ENCODE results near the gene WARS2. TPM values are rescaled to one million over a fixed set of nuclear protein-coding genes. Genes with fewer than 3 reads are reported as not detected.

The WARS2 gene
- total and polyA plus RNA-seq, 7 donors, result 8.4 to 18.8 (median 10.9) TPM

DNA sequence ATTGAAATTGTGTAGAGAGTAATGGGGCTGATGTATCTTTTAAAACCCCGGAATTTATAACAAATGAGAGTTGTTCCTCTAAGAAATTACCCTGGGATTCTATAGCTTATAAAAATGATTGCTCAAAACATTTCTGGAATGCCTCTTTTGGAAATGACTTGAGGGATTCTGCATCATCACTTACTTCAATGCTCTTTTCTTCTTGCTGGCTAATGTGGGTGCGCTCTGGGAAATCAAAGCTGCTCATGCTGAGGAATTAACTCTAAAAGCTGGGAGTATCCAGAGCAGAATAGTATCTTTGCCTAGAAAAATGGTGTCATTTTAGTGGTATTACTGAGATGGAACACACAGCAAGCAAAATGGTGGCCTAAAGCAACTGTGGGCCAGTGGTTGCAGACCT lies 129.3 kb downstream of the WARS2 start:
- 92 to 98% methylated on average over 2 of the region's 2 CpGs for WGBS, 2 donors
- intact Hi-C loops (cut with DNase I), result no loop called here

DNA sequence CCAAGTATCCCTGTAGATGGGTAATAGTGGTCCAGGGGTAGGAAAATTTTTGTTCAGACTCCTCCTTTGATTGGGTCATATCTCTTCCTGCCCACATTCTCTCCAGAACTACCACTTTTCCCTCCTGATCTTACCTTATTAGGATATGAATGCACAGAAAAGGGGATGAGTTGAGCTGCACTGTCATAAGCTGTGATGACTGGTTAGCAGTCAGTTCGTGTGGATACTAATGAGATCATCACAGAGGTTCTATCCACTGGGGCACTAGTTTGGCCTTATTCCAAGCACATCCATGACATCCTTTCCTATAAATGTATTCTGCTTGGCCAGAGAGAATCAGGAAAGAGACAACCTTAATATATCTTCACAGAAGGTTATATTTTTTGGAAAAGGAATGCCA lies 130.3 kb downstream of the WARS2 start:
- WGBS, 2 donors, result 54 to 64% methylated on average over 1 of the region's 1 CpG
- TF ChIP-seq POLR2A (IDR thresholded peaks at IDR 0.05) (no peak), POLR2AphosphoS5 (IDR thresholded peaks at IDR 0.05) (no peak), EP300 (IDR thresholded peaks at IDR 0.05) (no peak)
- TF ChIP-seq, protein P1, sequence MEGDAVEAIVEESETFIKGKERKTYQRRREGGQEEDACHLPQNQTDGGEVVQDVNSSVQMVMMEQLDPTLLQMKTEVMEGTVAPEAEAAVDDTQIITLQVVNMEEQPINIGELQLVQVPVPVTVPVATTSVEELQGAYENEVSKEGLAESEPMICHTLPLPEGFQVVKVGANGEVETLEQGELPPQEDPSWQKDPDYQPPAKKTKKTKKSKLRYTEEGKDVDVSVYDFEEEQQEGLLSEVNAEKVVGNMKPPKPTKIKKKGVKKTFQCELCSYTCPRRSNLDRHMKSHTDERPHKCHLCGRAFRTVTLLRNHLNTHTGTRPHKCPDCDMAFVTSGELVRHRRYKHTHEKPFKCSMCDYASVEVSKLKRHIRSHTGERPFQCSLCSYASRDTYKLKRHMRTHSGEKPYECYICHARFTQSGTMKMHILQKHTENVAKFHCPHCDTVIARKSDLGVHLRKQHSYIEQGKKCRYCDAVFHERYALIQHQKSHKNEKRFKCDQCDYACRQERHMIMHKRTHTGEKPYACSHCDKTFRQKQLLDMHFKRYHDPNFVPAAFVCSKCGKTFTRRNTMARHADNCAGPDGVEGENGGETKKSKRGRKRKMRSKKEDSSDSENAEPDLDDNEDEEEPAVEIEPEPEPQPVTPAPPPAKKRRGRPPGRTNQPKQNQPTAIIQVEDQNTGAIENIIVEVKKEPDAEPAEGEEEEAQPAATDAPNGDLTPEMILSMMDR (IDR thresholded peaks at IDR 0.05), result no peak
- intact Hi-C loops (cut with DNase I), result no loop called here

More for the DNA sequence above, 129.3 kb downstream of the WARS2 start:
- Histone ChIP-seq H3K27me3 (peaks cover 23 to 45% (median 42%) of the 10 kb centered on the region in 3 donors), H3K27ac (no peak overlapping the region), H3K4me1 (peaks cover 0 to 29% (median 26%) of the 10 kb centered on the region in 4 donors), H3K4me3 (no peak overlapping the region), H3K36me3 (no peaks in the 10 kb centered on the region), H3K9me3 (peaks cover 0 to 2% (median 0%) of the 10 kb centered on the region in 4 donors)
- TF ChIP-seq POLR2AphosphoS5 (IDR thresholded peaks at IDR 0.05) (no peak), POLR2A (IDR thresholded peaks at IDR 0.05) (no peak), EP300 (IDR thresholded peaks at IDR 0.05) (no peak)
- TF ChIP-seq, protein P1 (IDR thresholded peaks at IDR 0.05), result no peak
- no peak for DNase-seq

DNA sequence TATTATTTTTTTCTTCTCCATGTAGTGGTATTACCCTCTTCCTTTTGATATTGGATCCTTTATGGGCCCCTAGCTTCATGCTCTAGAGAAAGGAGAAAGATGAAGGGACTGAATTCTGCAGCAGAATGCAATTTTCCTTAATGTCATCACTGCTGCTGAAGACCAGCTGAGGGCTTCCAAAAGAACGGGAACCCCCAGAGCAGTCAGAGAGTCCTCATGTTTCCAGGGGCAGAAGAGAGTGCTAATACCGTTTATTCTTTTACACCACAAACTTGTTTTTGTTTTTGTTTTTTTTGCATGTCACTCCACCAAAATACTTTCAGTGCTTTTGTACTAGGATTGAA lies 131.2 kb downstream of the WARS2 start:
- no peak for DNase-seq
- WGBS, 2 donors, result 14 to 38% methylated on average over 2 of the region's 2 CpGs
- Histone ChIP-seq H3K36me3 (no peaks in the 10 kb centered on the region), H3K27ac (no peak overlapping the region), H3K9me3 (peaks cover 0 to 2% (median 0%) of the 10 kb centered on the region in 4 donors), H3K4me3 (no peak overlapping the region), H3K27me3 (peaks cover 36 to 63% (median 53%) of the 10 kb centered on the region in 3 donors), H3K4me1 (peaks cover 0 to 29% (median 26%) of the 10 kb centered on the region in 4 donors)
- TF ChIP-seq POLR2AphosphoS5 (IDR thresholded peaks at IDR 0.05) (no peak), POLR2A (IDR thresholded peaks at IDR 0.05) (no peak), EP300 (IDR thresholded peaks at IDR 0.05) (no peak)
- TF ChIP-seq, protein P1 (IDR thresholded peaks at IDR 0.05), result no peak
- intact Hi-C loops (cut with DNase I), result loop anchor here (2.0 kb wide), 1 partner anchor 858 kb away; no protein-coding TSS in a partner anchor

More for the DNA sequence above, 130.3 kb downstream of the WARS2 start:
- peaks cover 0 to 2% (median 0%) of the 10 kb centered on the region in 4 donors for H3K9me3 ChIP-seq
- no peak overlapping the region for H3K27ac ChIP-seq
- H3K36me3 ChIP-seq, result no peaks in the 10 kb centered on the region
- DNase-seq, result no peak
- H3K27me3 ChIP-seq, result peaks cover 32 to 54% (median 49%) of the 10 kb centered on the region in 3 donors
- no peak overlapping the region for H3K4me3 ChIP-seq
- H3K4me1 ChIP-seq, result peaks cover 0 to 29% (median 26%) of the 10 kb centered on the region in 4 donors

DNA sequence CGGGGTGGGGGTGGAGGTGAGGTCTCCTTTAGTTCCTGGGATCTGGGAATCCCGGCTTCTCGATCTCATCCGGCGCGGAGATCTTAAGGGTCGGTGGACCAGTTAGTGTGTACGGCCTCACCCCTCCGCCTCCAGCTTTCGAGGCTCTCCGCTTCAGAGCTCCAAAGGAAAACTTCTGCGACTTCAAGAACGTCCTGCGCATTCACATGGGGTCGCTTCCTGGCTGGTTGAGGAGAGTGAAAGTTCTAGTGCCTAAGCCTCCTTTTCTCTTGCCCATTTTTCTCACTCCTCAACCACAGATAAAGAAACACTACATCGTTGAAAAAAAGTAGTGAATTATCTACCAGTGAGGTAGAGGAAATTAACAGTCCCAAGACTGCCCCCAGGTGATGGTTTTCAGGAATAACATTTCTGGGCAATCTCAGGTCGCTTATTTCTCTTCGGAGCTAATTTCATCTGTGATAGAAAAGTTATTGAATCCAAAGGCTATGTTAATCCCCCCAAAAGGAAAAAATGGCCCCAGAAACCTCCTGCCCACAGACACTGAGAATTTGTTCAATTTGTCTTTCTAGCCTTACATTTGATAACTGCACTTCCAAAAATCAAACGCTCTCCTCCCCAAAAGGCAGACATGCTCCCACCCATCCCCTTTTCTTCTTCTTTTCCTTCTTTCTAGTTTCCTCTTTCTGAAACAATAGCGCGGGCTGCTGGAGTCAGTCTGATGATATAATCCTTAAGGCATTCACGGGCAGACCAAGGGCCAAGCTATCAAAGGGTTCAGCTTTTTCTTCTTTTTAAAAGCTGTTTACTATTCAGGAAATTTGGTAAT lies 131.8 kb downstream of the WARS2 start:
- 7 to 13% methylated on average over 22 of the region's 22 CpGs for WGBS, 2 donors
- Histone ChIP-seq H3K4me3 (peak overlapping the region in 3 of 4 donors; percentile 33 to 40 (median 38)), H3K27ac (no peak overlapping the region), H3K4me1 (peaks cover 0 to 29% (median 26%) of the 10 kb centered on the region in 4 donors), H3K27me3 (peaks cover 42 to 69% (median 58%) of the 10 kb centered on the region in 3 donors), H3K9me3 (peaks cover 0 to 2% (median 0%) of the 10 kb centered on the region in 4 donors), H3K36me3 (no peaks in the 10 kb centered on the region)
- intact Hi-C loops (cut with DNase I), result loop anchor here (2.0 kb wide), 1 partner anchor 858 kb away; no protein-coding TSS in a partner anchor
- DNase-seq, result no peak
- TF ChIP-seq, protein P1 (IDR thresholded peaks at IDR 0.05), result peak in 3 of 4 experiments; percentile 43 to 67 (median 46)
- no peak for TF ChIP-seq POLR2A (IDR thresholded peaks at IDR 0.05)

All from sigmoid colon (tissue), 7 donors.